NOMO-1 treated with DMSO at 0.1 percent for 48 hours (cell line): Measurements from ENCODE around the gene SFTPB.
"Not testable (repeated sequence)": the region's sequence is repeated elsewhere in the genome, so short reads cannot be mapped to it uniquely, and the experiment has no call there.

ENCODE experiments used
- DNase-seq: peaks from one replicate; lab custom pipeline; 2025; ENCODE audit not compliant: unreplicated experiment; lab: John Stamatoyannopoulos, UW

The SFTPB gene

GRCh38 chr2:85668009-85668856, at the start of gene SFTPB:
TSS of gene SFTPB (minus strand) at chr2:85668199. CDS start at chr2:85668183, 16 bp downstream.
- DNase-seq = no peak

- no peak for DNase-seq
Measured at GRCh38 chr2:85717308-85718008, 49.5 kb upstream of the SFTPB start.

- DNase-seq = no peak
Measured at GRCh38 chr2:85716346-85716914, 48.4 kb upstream of the SFTPB start.

DNA sequence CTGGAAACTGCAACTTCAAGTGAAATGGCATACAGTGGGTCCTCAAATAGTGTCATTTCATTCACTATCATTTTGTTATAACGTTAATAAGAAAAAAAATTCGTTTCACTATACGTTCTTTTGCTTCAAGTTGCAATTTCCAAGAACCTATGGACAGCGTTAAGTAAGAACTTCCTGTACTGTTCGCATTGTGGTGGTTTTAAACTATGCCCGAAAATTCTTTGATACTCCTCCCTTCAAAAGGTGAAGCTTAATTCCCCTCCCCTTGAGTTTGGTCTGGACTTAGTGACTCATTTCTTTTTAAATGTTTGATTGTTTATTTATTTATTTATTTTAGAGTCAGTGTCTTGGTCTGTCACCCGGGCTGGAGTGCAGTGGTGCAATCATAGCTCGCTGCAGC, 46.8 kb upstream of the SFTPB start:
- no peak for DNase-seq

GRCh38 chr2:85714421-85714820, 46.4 kb upstream of the SFTPB start:
- not testable (repeated sequence) for DNase-seq

DNA sequence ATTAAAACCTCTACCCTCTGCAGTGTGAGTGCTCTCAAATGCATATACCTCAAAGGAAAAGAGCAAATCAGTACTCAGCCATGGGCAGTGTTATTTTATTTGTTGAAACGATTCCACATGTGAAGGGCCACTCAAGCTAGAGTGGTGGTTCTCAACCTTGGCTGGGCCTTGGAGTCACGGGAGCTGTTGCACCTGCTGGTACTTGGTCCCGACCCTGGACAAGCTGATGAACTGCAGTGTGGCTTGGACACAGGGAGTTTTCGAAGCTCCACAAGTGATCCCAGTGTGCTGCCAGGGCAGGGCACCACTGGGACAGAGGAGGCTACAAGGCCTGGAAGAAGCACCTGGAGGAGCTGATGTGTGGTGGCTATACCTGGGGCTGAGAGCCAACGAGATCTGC, 45.8 kb upstream of the SFTPB start:
- no peak for DNase-seq

DNA sequence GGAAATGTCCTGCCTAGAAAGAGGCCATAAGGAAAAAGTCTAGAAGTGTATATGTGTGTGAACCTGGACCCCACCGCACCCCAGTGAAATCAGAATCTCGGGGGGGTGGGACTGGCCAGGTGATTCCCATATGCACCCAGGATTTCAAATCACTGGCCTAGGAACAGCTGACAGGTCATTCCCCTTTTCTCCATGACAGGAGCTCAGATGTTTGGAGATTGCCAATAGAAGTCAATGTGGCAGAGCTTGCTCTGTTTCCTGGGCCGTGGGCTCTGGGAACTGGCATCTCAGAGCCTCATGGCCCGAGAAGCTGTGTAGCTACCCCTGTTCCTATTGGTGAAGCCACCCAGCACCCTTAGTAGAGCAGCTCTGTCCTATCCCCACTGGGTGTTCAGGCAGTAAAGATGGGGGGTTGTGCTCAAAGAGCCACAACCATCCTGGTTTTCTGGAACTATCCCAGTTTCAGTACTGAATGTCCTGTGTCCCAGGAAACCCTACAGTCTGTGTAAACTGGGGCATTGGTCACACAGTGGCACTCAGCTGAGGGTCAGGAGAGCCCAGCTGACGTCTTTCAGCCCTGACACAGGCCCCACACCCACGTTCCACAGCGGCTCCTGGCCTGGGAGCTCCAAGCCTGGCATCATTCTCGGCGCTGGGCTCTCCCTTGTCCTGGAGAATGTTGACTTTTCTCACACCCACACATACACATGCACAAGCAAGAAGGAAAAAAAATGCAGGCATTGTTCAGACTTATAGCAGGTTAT, 45.0 kb upstream of the SFTPB start:
- no peak for DNase-seq

DNA sequence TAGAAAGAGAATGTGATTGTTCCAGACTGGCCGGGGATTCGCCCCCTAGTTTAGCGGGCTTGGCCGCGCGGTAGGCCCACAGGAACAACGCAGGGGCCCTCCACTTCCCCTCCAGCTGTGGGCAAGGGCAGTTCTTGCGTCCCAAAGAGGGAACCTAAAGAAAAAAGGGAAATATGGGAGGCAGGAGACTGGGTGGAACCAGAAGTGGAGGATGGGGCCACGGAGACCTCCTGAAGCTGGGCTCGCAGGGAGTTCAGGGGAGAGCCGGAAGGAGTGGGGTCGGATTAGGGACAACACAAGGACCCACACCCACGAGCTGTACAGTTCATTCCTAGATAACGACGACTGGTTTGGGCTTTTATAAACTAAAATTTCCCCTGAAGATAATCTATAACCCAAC, 44.3 kb upstream of the SFTPB start:
- peak; percentile 69 for DNase-seq

GRCh38 chr2:85711578-85712060, 43.6 kb upstream of the SFTPB start:
- DNase-seq = no peak

GRCh38 chr2:85710687-85711577, 42.9 kb upstream of the SFTPB start:
- no peak for DNase-seq

DNA sequence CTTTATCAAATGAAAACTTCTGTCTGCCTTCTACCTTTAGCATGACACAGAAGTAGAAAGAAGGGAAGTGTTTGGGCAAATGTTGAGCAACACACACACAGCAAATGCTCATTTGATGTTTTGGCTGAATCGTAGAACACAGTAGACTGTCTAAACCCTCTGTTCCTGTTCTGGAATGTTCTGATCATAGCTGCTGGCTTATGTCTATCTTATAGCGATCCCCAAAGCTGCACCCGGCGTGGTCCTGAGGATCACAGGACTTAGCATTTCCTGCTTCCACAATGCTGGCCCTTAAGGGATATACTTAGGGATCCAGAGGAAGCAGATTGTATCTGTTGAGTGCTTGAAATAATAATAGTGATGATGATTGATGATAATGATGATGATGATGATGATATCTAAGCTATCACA, 41.4 kb upstream of the SFTPB start:
- peak; percentile 75 for DNase-seq

GRCh38 chr2:85708641-85709040, 40.6 kb upstream of the SFTPB start:
- no peak for DNase-seq

- peak; percentile 91 for DNase-seq
Measured at GRCh38 chr2:85707304-85707703, 39.3 kb upstream of the SFTPB start.

DNA sequence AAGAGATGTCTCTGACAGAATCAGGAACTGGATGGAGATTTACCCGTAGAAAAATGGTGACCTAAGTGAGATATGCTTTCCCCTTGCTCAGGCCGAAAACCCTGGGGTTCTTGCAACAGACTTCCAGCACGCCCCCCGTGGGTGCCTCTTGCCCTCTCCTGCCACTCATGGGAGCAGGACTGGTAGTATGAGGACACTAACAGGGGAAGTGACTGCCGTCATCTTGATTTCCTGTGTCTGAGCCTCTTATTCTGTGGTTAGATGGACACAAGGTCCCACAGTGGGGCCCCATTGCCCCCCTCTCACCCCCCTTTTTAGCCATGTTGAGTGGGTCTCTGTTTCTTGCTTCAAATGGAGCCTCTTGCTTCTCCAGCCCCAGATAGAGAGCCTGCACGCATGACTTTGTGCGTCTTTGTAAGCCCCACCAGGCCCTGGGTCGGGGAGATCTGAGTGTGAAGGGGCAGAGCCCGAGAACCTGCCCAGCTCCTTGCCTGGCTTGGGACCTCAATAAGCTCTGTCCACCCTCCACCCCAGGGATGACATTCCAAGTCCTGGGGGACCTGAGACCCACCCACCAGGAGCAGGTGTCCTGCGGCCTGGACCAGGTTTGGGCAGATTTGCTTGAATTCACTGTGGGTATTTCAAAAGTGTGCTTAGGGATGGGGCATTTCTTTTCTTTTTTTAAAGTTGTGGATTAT, 38.7 kb upstream of the SFTPB start:
- DNase-seq = peak; percentile 78

- no peak for DNase-seq
Measured at GRCh38 chr2:85706063-85706462, 38.1 kb upstream of the SFTPB start.

DNA sequence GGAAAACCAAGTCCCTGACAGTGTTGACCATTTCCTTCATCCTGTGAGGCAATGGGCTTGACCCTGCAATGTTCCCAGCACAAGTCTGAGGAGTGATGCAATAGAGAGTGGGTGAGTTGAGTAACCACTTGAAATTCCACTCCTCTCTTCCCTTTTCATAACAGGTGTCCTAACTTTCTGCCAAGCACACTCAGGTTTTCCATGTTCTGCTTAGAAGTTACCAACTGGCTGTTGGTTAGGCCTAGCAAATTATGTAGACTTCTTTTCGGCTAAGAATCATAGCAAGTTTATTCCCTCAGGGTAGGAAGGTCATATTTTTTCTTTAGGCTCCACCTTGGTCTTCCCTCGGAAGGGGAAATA, 37.7 kb upstream of the SFTPB start:
- peak; percentile 26 for DNase-seq

- peak; percentile 88 for DNase-seq
Measured at GRCh38 chr2:85704800-85705679, 37.0 kb upstream of the SFTPB start.

DNA sequence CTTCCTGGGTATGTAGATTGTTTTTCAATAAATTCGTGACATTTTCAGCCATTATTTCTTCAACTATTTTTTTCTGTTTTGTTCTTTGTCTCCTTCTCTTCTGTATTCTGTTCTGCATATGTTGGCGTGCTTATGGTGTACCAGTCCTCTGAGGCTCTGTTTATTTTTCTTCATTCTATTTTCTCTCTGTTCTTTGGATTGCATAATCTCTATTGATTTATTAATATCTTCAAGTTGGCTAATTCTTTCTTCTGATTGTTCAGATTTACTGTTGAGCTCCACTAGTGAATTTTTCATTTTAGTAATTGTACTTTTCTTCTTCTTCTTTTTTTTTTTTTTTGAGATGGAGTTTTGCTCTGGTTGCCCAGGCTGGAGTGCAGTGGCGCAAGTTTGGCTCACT, 36.0 kb upstream of the SFTPB start:
- no peak for DNase-seq

GRCh38 chr2:85703329-85703728, 35.3 kb upstream of the SFTPB start:
- DNase-seq = no peak
